Endothelial cell of umbilical vein (primary cell): Measurements from ENCODE around the gene FSTL1. TPM values are rescaled to one million over a fixed set of nuclear protein-coding genes. Genes with fewer than 3 reads are reported as not detected.
"Not testable (repeated sequence)": the region's sequence is repeated elsewhere in the genome, so short reads cannot be mapped to it uniquely, and the experiment has no call there.

Source experiments
- BruUV-seq: library from RNA; stranded (reverse); fragments of 400-500 nt; replicated peaks from 2 replicates; lab custom pipeline; 2021; lab: Mats Ljungman, UMichigan
- CTCF ChIA-PET: fragments of 300-600, 350-600 bp; sonication (Branson Sonifier 250); formaldehyde crosslinking; loops from one replicate; lab custom pipeline; 2021; ENCODE audit warnings: antibody characterized with exemption, inconsistent platforms; lab: Charles Lee
- POLR2A ChIA-PET: fragments of 300-600, 350-600 bp; sonication (Branson Sonifier 250); formaldehyde crosslinking; loops from one replicate; lab custom pipeline; 2021; ENCODE audit warnings: antibody characterized with exemption, inconsistent platforms; lab: Charles Lee
- DNase-seq: peaks from one replicate; pipeline ENCODE4 v3.0.0-alpha.2; 2011; ENCODE audit warnings: low read depth, low spot score
- FAIRE-seq: peaks from 2 replicates; lab custom pipeline; 2011; peaks lifted over from hg19 to GRCh38; lab: Jason Lieb, UNC
- H2AFZ ChIP-seq: 2 replicates; pipeline ENCODE4 v1.6.0; 2012; ENCODE audit warnings: low read depth, low read length, control low read depth, inconsistent platforms
- H3K27ac ChIP-seq: 2 replicates; pipeline ENCODE4 v1.5.1; 2011; ENCODE audit warnings: low read depth, mild to moderate bottlenecking, control low read depth, low read length, moderate library complexity; ENCODE audit not compliant: insufficient read depth
- H3K27me3 ChIP-seq, 2 experiments: 2 replicates each; pipeline versions ENCODE4 v1.6.0 to v1.6.1; 2011; ENCODE audit warnings: low read length in 2 of 2, mixed read lengths in 1 of 2; ENCODE audit not compliant: control insufficient read depth in 2 of 2, insufficient read depth in 2 of 2
- H3K36me3 ChIP-seq, 2 experiments: 2 replicates in 1 of 2; 3 replicates in 1 of 2; pipeline ENCODE4 v1.5.1; 2011; ENCODE audit warnings: low read length in 2 of 2, mild to moderate bottlenecking in 1 of 2, moderate library complexity in 1 of 2; ENCODE audit not compliant: control insufficient read depth in 2 of 2, insufficient read depth in 2 of 2; ENCODE audit errors: extremely low read depth in 1 of 2
- H3K4me1 ChIP-seq: 3 replicates; pipeline ENCODE4 v1.5.1; 2011; ENCODE audit warnings: mild to moderate bottlenecking, low read length; ENCODE audit not compliant: control insufficient read depth, insufficient read depth; ENCODE audit errors: extremely low read depth
- H3K4me2 ChIP-seq: 2 replicates; pipeline ENCODE4 v1.6.1; 2011; ENCODE audit warnings: low read length, control low read depth, mixed read lengths; ENCODE audit not compliant: insufficient read depth
- H3K4me3 ChIP-seq, 3 experiments: fragments of 200-600 bp in 1 of 3; sonication (generic), shearing (Covaris generic) in 1 of 3; replicated peaks in 1 of 3; 2 replicates each; pipeline ENCODE4 v1.5.1; 2011 to 2016; ENCODE audit warnings: control low read depth in 3 of 3, low read length in 3 of 3, mild to moderate bottlenecking in 2 of 3, inconsistent platforms in 1 of 3, low read depth in 1 of 3, moderate library complexity in 1 of 3; ENCODE audit not compliant: insufficient read depth in 1 of 3
- H3K79me2 ChIP-seq: 2 replicates; pipeline ENCODE4 v1.6.0; 2012; ENCODE audit warnings: low read length, inconsistent platforms; ENCODE audit not compliant: control insufficient read depth, insufficient read depth
- H3K9ac ChIP-seq: replicated peaks from 2 replicates; pipeline ENCODE3; 2011; ENCODE audit warnings: low read length, control low read depth; ENCODE audit not compliant: insufficient read depth; ENCODE audit errors: extremely low read depth
- H3K9me1 ChIP-seq: replicated peaks from 3 replicates; pipeline ENCODE4 v1.6.0; 2011; ENCODE audit warnings: mild to moderate bottlenecking, low read length; ENCODE audit not compliant: control insufficient read depth, insufficient read depth; ENCODE audit errors: extremely low read depth
- H3K9me3 ChIP-seq: replicated peaks from 2 replicates; pipeline ENCODE4 v1.5.1; 2012; ENCODE audit warnings: low read length, inconsistent platforms; ENCODE audit not compliant: control insufficient read depth, insufficient read depth
- H4K20me1 ChIP-seq: replicated peaks from 2 replicates; pipeline ENCODE3; 2011; ENCODE audit warnings: mild to moderate bottlenecking, low read length; ENCODE audit not compliant: control insufficient read depth, insufficient read depth; ENCODE audit errors: extremely low read depth
- FOS ChIP-seq: IDR thresholded peaks from 2 replicates; pipeline ENCODE4 v1.6.1; 2011; ENCODE audit warnings: mild to moderate bottlenecking, low read length, moderate library complexity, borderline replicate concordance; ENCODE audit not compliant: insufficient read depth
- GATA2 ChIP-seq: IDR thresholded peaks from 2 replicates; pipeline ENCODE4 v1.7.0; 2011; ENCODE audit warnings: low read depth, mild to moderate bottlenecking, moderate library complexity, mixed read lengths, low read length; ENCODE audit not compliant: insufficient read length, insufficient read depth
- dilution Hi-C: fragments of 300-500 bp; cut with MboI; formaldehyde crosslinking; loops from one replicate; pipeline ENCODE4 v1.15.0; 2019; ENCODE audit warnings: low sequenced_read_pairs; ENCODE audit not compliant: extremely low pct_ligation_motif_present
- intact Hi-C: fragments of 100-400 bp; cut with micrococcal nuclease; formaldehyde crosslinking; loops from one replicate; pipeline ENCODE4 v1.10.0; 2022
- polyA plus RNA-seq, 4 experiments: library from polyadenylated mRNA; depleted of rRNA in 3 of 4; stranded (reverse) in 3 of 4; unstranded in 1 of 4; fragments of >200 nt; gene quantifications; 2 replicates each; pipeline versions ENCODE4 v1.2.1 to v1.2.3, GENCODE V29; 2011 to 2012; ENCODE audit warnings: missing spikeins in 1 of 4
- total RNA-seq: library from RNA; stranded (reverse); gene quantifications from 2 replicates; pipeline ENCODE4 v1.2.3, GENCODE V29; 2021
- TF ChIP-seq, protein P1 (sequence below): IDR thresholded peaks from 2 replicates; pipeline ENCODE4 v1.6.1; 2011; ENCODE audit not compliant: insufficient read depth, insufficient read length
- TF ChIP-seq, protein P2 (sequence below), 2 donors: IDR thresholded peaks; 1 replicate in 1 of 2; 2 replicates in 1 of 2; pipeline ENCODE4 v1.5.1; 2011; ENCODE audit warnings: low read length in 2 of 2, mild to moderate bottlenecking in 2 of 2, moderate library complexity in 2 of 2, control low read depth in 1 of 2, inconsistent platforms in 1 of 2, low read depth in 1 of 2; ENCODE audit not compliant: insufficient read depth in 1 of 2; ENCODE audit errors: extremely low read depth in 1 of 2

FSTL1 gene
- total and polyA plus RNA-seq, 2 donors (not counting 3 experiments of a cell fraction or from before 2014, with no cell fraction given) = 235 to 562 TPM

DNA sequence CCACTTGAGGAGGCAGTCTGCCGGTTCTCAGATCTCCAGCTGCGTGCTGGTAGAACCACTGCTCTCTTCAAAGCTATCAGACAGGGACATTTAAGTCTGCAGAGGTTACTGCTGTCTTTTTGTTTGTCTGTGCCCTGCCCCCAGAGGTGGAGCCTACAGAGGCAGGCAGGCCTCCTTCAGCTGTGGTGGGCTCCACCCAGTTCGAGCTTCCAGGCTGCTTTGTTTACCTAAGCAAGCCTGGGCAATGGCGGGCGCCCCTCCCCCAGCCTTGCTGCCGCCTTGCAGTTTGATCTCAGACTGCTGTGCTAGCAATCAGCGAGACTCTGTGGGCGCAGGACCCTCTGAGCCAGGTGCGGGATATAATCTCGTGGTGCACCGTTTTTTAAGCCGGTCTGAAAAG lies 72.8 kb downstream of the FSTL1 start:
- BruUV-seq, DNase-seq, H3K4me3 ChIP-seq, H3K4me2 ChIP-seq, H3K9ac ChIP-seq, CTCF ChIA-PET, H4K20me1 ChIP-seq, POLR2A ChIA-PET, H3K4me1 ChIP-seq, H3K9me1 ChIP-seq, H3K27ac ChIP-seq, intact Hi-C loops, dilution Hi-C loops, H3K9me3 ChIP-seq, H3K36me3 ChIP-seq, H2AFZ ChIP-seq, FAIRE-seq, H3K79me2 ChIP-seq, H3K27me3 ChIP-seq: not testable (repeated sequence)

DNA sequence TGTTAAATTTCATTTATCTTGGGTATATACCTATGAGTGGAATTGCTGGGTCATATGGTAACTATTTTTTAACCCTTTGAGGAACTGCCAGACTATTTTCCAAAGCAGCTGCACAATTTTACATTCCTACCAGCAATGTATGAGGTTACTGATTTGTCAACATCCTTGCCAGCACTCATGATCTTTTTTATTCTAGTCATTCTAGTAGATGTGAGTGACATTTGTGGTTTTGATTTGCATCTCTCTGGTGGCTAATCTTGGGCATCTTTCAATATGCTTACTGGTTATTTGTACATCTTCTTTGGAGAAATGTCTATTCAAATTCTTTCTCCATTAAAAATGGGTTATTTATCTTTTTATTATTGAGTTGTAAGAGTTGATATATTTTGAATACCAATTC lies 80.3 kb downstream of the FSTL1 start:
- Histone ChIP-seq H3K27me3 (peaks cover 15 to 28% of the 10 kb centered on the region in 2 experiments), H2AFZ (no peak overlapping the region), H3K36me3 (no peaks in the 10 kb centered on the region), H3K4me2 (no peak overlapping the region), H3K9me3 (no peaks in the 10 kb centered on the region), H3K79me2 (no peaks in the 10 kb centered on the region), H3K27ac (no peak overlapping the region), H3K4me1 (no peaks in the 10 kb centered on the region), H3K9ac (no peak overlapping the region), H3K9me1 (no peaks in the 10 kb centered on the region), H4K20me1 (no peaks in the 10 kb centered on the region), H3K4me3 (no peak overlapping the region)
- TF ChIP-seq, protein P1, sequence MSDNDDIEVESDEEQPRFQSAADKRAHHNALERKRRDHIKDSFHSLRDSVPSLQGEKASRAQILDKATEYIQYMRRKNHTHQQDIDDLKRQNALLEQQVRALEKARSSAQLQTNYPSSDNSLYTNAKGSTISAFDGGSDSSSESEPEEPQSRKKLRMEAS = no peak
- TF ChIP-seq FOS (no peak), GATA2 (no peak)
- TF ChIP-seq, protein P2, sequence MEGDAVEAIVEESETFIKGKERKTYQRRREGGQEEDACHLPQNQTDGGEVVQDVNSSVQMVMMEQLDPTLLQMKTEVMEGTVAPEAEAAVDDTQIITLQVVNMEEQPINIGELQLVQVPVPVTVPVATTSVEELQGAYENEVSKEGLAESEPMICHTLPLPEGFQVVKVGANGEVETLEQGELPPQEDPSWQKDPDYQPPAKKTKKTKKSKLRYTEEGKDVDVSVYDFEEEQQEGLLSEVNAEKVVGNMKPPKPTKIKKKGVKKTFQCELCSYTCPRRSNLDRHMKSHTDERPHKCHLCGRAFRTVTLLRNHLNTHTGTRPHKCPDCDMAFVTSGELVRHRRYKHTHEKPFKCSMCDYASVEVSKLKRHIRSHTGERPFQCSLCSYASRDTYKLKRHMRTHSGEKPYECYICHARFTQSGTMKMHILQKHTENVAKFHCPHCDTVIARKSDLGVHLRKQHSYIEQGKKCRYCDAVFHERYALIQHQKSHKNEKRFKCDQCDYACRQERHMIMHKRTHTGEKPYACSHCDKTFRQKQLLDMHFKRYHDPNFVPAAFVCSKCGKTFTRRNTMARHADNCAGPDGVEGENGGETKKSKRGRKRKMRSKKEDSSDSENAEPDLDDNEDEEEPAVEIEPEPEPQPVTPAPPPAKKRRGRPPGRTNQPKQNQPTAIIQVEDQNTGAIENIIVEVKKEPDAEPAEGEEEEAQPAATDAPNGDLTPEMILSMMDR (IDR thresholded peaks at IDR 0.05; ENCODE audit: extremely low read depth in 1 of 2, insufficient read depth in 1 of 2, low read depth in 1 of 2, low read length in 2 of 2) = no peak
- DNase-seq (no peak), FAIRE-seq (no peak)
- dilution Hi-C loops (no loop called here), intact Hi-C loops (no loop called here)
- CTCF ChIA-PET = no interaction called here
- POLR2A ChIA-PET = no interaction called here
- BruUV-seq = no TSS peak
